Measurements from ENCODE around the gene ACBD4. TPM values are rescaled to one million over a fixed set of nuclear protein-coding genes. Genes with fewer than 3 reads are reported as not detected.

ACBD4 gene
- total and polyA plus RNA-seq, 2 of the 13 experiments (the other 11 are each of a cell fraction or from before 2014, with no cell fraction given), result 16.1 to 26.9 TPM

- TF ChIP-seq ZNF878 (CRISPR knock-in tag; IDR thresholded peaks at IDR 0.05), result no peak
- TF ChIP-seq ZNF781 (CRISPR knock-in tag; IDR thresholded peaks at IDR 0.05; ENCODE audit: borderline replicate concordance, not compliant biosample characterization), result peak; percentile 21
- TF ChIP-seq, protein P1, sequence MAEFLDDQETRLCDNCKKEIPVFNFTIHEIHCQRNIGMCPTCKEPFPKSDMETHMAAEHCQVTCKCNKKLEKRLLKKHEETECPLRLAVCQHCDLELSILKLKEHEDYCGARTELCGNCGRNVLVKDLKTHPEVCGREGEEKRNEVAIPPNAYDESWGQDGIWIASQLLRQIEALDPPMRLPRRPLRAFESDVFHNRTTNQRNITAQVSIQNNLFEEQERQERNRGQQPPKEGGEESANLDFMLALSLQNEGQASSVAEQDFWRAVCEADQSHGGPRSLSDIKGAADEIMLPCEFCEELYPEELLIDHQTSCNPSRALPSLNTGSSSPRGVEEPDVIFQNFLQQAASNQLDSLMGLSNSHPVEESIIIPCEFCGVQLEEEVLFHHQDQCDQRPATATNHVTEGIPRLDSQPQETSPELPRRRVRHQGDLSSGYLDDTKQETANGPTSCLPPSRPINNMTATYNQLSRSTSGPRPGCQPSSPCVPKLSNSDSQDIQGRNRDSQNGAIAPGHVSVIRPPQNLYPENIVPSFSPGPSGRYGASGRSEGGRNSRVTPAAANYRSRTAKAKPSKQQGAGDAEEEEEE (CRISPR knock-in tag; IDR thresholded peaks at IDR 0.05; ENCODE audit: borderline replicate concordance), result no peak
- no peak for TF ChIP-seq ZNF800 (CRISPR knock-in tag; IDR thresholded peaks at IDR 0.05)
- TF ChIP-seq, protein P2, sequence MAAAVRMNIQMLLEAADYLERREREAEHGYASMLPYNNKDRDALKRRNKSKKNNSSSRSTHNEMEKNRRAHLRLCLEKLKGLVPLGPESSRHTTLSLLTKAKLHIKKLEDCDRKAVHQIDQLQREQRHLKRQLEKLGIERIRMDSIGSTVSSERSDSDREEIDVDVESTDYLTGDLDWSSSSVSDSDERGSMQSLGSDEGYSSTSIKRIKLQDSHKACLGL (CRISPR knock-in tag; IDR thresholded peaks at IDR 0.05), result no peak
- TF ChIP-seq RFX5 (IDR thresholded peaks at IDR 0.05; ENCODE audit: low read depth, low read length), result no peak
- no peak for TF ChIP-seq CHD4 (IDR thresholded peaks at IDR 0.05; ENCODE audit: borderline replicate concordance, low read length)
- TF ChIP-seq ERF (CRISPR knock-in tag; IDR thresholded peaks at IDR 0.05), result 0 out of 2 replicates have a peak, but pooled peaks have one; percentile 29
- no peak for TF ChIP-seq ZNF720 (CRISPR knock-in tag; IDR thresholded peaks at IDR 0.05)
- TF ChIP-seq ZNF788 (CRISPR knock-in tag; IDR thresholded peaks at IDR 0.05; ENCODE audit: borderline replicate concordance), result no peak
- TF ChIP-seq TAF1 (CRISPR knock-in tag; IDR thresholded peaks at IDR 0.05), result peak; percentile 66; the same call in 1 of the 2 replicates
- TF ChIP-seq RAD21 (CRISPR knock-in tag; IDR thresholded peaks at IDR 0.05), result no peak
- TF ChIP-seq ZNF709 (CRISPR knock-in tag; IDR thresholded peaks at IDR 0.05), result no peak
- no peak for TF ChIP-seq ZBTB8A (CRISPR knock-in tag; IDR thresholded peaks at IDR 0.05; ENCODE audit: borderline replicate concordance, low read depth)
- TF ChIP-seq ZIK1 (CRISPR knock-in tag; IDR thresholded peaks at IDR 0.05; ENCODE audit: borderline replicate concordance, low read depth), result 0 out of 2 replicates have a peak, but pooled peaks have one; percentile 41
- peak; percentile 53; the same call in 1 of the 2 replicates for TF ChIP-seq SIN3A (IDR thresholded peaks at IDR 0.05; ENCODE audit: borderline replicate concordance, low read depth, low read length)
- TF ChIP-seq ZNF562 (CRISPR knock-in tag; IDR thresholded peaks at IDR 0.05; ENCODE audit: borderline replicate concordance), result no peak
- TF ChIP-seq, protein P3, sequence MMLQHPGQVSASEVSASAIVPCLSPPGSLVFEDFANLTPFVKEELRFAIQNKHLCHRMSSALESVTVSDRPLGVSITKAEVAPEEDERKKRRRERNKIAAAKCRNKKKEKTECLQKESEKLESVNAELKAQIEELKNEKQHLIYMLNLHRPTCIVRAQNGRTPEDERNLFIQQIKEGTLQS (CRISPR knock-in tag; IDR thresholded peaks at IDR 0.05), result 0 out of 2 replicates have a peak, but pooled peaks have one; percentile 8
- no peak for TF ChIP-seq ZNF652 (CRISPR knock-in tag; IDR thresholded peaks at IDR 0.05; ENCODE audit: borderline replicate concordance, low read depth)
- TF ChIP-seq GRHL1 (CRISPR knock-in tag; conservative IDR thresholded peaks at IDR 0.05), result no peak
- TF ChIP-seq PBX2 (CRISPR knock-in tag; IDR thresholded peaks at IDR 0.05), result no peak
- no peak for TF ChIP-seq ZFP41 (CRISPR knock-in tag; IDR thresholded peaks at IDR 0.05; ENCODE audit: borderline replicate concordance)
These were observed 11.5 kb downstream of the ACBD4 start (continued) for GRCh38 chr17:45146890-45147580.
